Cardiac muscle cell (in vitro differentiated cells and primary cell): ENCODE data around the gene KANK3. TPM values are rescaled to one million over a fixed set of nuclear protein-coding genes. Genes with fewer than 3 reads are reported as not detected.

Experiments
- DNase-seq, 2 donors: peaks; one replicate each; pipeline versions ENCODE4 v3.0.0 to v3.0.0-alpha.2; 2010 to 2017; ENCODE audit warnings: low read depth in 1 of 2, low spot score in 1 of 2
- H3K27ac ChIP-seq: fragments of 200-600 bp; sonication (generic); 2 replicates; pipeline ENCODE4 v1.5.1; 2016
- H3K27me3 ChIP-seq: fragments of 200-600 bp; sonication (generic); 2 replicates; pipeline ENCODE4 v1.6.0; 2016; ENCODE audit warnings: control low read depth
- H3K36me3 ChIP-seq: fragments of 200-600 bp; sonication (generic); 2 replicates; pipeline ENCODE4 v1.5.1; 2016; ENCODE audit warnings: control low read depth
- H3K4me1 ChIP-seq: fragments of 200-600 bp; sonication (generic); 2 replicates; pipeline ENCODE4 v1.8.1; 2017; ENCODE audit warnings: low read depth, mild to moderate bottlenecking, mixed run types
- H3K4me3 ChIP-seq: fragments of 200-600 bp; sonication (generic); 2 replicates; pipeline ENCODE4 v1.5.1; 2016; ENCODE audit warnings: mild to moderate bottlenecking
- H3K9me3 ChIP-seq: fragments of 200-600 bp; sonication (generic); 2 replicates; pipeline ENCODE4 v1.5.1; 2017; ENCODE audit warnings: low read depth, mild to moderate bottlenecking, control low read depth
- polyA plus RNA-seq: library from polyadenylated mRNA; unstranded; fragments of >200 nt; fragmentation: Nextera tagmentation; extraction: Ambion mirVana; gene quantifications from 2 replicates; pipeline ENCODE4 v1.2.1, GENCODE V29; 2016
- total RNA-seq: library from RNA; depleted of rRNA; stranded (reverse); fragments of >200 nt; gene quantifications from 2 replicates; pipeline ENCODE4 v1.2.3, GENCODE V29; 2016
- TF ChIP-seq, protein P1 (sequence below): IDR thresholded peaks from 2 replicates; pipeline ENCODE4 v1.5.1; 2012; ENCODE audit warnings: low read depth, mild to moderate bottlenecking, low read length

Gene KANK3
- total and polyA plus RNA-seq, 2 experiments from 2014 or later: 0.72 to 4.0 TPM

DNA sequence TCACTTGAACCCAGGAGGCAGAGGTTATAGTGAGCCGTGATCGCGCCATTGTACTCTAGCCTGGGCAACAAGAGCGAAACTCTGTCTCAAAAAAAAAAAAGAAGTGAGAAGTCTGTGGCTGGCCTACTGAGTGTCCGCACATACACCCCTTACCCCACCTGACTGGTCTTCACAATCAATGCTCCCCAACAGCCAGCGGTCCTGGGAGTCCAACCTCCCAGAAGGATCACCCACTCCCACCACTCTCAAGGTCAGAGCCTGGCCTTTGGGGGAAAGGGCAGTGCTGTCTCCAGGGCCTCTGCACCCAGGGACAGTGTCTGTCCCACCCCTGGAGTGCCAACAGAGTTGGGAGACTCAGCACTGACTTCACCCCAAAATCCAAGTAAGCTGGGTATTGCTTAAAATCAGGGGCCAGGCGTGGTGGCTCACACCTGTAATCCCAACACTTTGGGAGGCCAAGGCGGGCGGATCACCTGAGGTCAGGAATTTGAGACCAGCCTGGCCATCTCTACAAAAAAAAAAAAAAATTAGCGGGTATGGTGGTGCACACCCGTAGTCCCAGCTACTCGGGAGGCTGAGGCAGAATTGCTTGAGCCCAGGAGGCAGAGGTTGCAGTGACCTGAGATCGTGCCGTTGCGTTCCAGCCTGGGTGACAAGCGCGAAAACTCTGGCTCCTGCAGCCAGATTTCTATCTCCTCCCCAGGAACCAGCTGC is 32.6 kb downstream of the KANK3 start:
- no peaks in the 10 kb centered on the region for H3K27me3 ChIP-seq
- H3K36me3 ChIP-seq: peaks cover 14% of the 10 kb centered on the region
- H3K4me1 ChIP-seq: peaks cover 13% of the 10 kb centered on the region
- TF ChIP-seq, protein P1, sequence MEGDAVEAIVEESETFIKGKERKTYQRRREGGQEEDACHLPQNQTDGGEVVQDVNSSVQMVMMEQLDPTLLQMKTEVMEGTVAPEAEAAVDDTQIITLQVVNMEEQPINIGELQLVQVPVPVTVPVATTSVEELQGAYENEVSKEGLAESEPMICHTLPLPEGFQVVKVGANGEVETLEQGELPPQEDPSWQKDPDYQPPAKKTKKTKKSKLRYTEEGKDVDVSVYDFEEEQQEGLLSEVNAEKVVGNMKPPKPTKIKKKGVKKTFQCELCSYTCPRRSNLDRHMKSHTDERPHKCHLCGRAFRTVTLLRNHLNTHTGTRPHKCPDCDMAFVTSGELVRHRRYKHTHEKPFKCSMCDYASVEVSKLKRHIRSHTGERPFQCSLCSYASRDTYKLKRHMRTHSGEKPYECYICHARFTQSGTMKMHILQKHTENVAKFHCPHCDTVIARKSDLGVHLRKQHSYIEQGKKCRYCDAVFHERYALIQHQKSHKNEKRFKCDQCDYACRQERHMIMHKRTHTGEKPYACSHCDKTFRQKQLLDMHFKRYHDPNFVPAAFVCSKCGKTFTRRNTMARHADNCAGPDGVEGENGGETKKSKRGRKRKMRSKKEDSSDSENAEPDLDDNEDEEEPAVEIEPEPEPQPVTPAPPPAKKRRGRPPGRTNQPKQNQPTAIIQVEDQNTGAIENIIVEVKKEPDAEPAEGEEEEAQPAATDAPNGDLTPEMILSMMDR: no peak
- no peak for DNase-seq
- H3K9me3 ChIP-seq: no peaks in the 10 kb centered on the region
- H3K4me3 ChIP-seq: no peak overlapping the region
- no peak overlapping the region for H3K27ac ChIP-seq

DNA sequence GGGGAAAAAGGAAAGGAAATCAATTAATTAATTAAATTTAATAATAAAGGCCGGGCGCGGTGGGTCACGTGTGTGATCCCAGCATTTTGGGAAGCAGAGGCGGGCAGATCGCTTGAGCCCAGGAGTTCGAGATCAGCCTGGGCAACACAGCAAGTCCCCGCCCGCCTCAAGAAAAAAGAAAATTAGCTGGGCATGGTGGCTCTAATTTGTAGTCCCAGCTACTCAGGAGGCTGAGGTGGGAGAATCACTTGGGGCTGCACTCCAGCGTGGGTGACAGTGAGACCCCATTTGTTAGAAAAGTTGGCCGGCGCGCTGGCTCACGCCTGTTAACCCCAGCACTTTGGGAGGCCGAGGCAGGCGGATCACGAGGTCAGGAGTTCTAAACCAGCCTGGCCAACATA is 34.2 kb downstream of the KANK3 start:
- H3K9me3 ChIP-seq: no peaks in the 10 kb centered on the region
- H3K4me3 ChIP-seq: peak overlapping the region; percentile 47
- TF ChIP-seq, protein P1: no peak
- peak overlapping the region; percentile 89 for H3K27ac ChIP-seq
- no peaks in the 10 kb centered on the region for H3K27me3 ChIP-seq
- peaks cover 10% of the 10 kb centered on the region for H3K36me3 ChIP-seq
- no peak for DNase-seq
- peaks cover 13% of the 10 kb centered on the region for H3K4me1 ChIP-seq

DNA sequence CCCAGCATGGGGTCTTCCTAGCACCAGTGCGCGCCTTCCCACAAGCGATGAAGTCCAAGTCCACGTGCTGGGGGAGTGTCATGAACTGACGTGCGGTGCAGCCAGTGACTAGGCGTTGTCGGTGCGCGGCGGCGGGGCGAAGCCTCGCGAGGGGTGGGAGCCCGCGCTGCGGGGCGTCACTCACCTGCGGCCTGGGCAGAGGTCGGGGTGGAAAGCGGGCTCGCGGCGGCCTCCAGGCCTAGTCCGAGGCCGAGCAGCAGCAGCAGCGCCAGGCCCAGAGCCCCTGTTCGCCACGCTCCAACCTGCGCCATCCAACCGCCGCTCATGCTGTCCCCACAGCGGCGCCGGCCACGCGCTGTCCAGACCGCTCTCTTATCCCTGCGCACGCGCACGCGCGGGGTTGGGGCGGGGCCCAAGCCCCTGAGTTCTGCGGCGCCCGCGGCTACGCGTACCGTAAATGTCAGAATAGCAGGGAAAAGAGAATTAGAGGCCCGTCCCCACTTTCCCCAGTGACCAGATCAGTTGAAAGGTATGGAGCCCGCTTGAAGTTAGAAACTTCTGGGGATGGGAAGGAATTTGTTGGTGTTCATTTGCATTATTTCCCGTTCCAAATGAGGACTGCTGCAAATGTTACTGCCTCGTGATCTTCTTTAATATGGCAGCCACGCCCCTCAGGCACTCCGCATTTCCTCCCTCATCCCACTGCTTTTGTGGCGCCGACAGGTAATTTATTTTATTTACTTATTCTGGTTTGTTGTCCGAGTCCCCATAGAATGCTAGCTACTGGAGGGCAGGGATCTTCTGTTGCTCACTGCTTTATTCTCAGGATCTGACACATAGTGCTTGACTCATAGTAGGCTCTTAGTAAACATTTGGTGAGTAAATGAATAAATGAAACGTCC is 34.8 kb downstream of the KANK3 start, which contains the start of gene CD320:
Gene CD320, minus strand, starts transcription at position 394 of the 902 bp plus-strand sequence. Its CDS starts 68 bp downstream, at position 326.
- peaks cover 13% of the 10 kb centered on the region for H3K4me1 ChIP-seq
- peak within 1 kb of the TSS; percentile 47 for H3K4me3 ChIP-seq
- H3K9me3 ChIP-seq: no peaks in the 10 kb centered on the region
- H3K27ac ChIP-seq: peak within 1 kb of the TSS; percentile 89
- DNase-seq: peak; percentile 91 to 95
- H3K27me3 ChIP-seq: no peaks in the 10 kb centered on the region
- TF ChIP-seq, protein P1: no peak
- peaks cover 10% of the 10 kb centered on the region for H3K36me3 ChIP-seq

DNA sequence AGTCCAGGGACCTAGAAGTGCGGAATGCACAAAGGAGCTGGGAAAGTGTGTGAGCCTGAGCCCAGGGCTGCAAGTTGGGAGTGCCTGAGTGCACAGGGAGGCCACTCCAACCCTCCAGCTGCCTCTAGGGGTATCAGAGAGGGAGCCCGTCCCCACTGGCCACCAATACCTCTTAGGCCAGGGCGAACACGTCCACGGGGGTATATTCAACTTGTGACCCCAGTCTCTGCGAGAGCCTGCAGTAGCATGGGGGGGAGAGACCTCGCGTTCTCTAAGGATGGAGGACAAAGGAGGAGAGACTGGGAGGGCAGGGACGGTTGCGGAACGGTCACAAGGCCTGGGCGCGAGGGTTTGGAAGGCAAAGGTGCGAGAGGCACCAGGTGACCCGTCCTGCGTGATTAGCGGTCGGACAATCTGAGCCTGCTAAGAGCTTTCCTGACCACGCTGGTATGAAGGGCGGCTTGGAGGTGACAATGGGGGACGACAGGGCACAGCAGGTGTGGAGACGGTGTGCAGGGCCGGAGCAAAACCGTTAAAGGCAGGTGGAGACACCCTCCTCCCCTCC is 35.6 kb downstream of the KANK3 start:
- Histone ChIP-seq H3K4me3 (peak overlapping the region; percentile 47), H3K27ac (peak overlapping the region; percentile 89)

More for the DNA sequence above, 35.6 kb downstream of the KANK3 start:
- Histone ChIP-seq H3K36me3 (peaks cover 10% of the 10 kb centered on the region), H3K9me3 (no peaks in the 10 kb centered on the region), H3K27me3 (no peaks in the 10 kb centered on the region), H3K4me1 (peaks cover 13% of the 10 kb centered on the region)
- TF ChIP-seq, protein P1: no peak
- DNase-seq: no peak
